ENCODE data around the gene FBXW9.

- no peak for TF ChIP-seq CTCF (IDR thresholded peaks at IDR 0.05; ENCODE audit: insufficient read depth, low read length, poor library complexity, severe bottlenecking)
- no peak for TF ChIP-seq EZH2phosphoT487 (conservative IDR thresholded peaks at IDR 0.05; ENCODE audit: low read length)
Observed at GRCh38 chr19:12706332-12706718, 9.9 kb upstream of the FBXW9 start.
